Suprapubic skin (tissue), 4 donors: ENCODE data around the gene CAVIN4. TPM values are rescaled to one million over a fixed set of nuclear protein-coding genes. Genes with fewer than 3 reads are reported as not detected.

Experiments
- DNase-seq, 2 donors: peaks; one replicate each; pipeline ENCODE4 v3.0.0-alpha.2; 2019; ENCODE audit warnings: low spot score in 2 of 2
- H3K27ac ChIP-seq: fragments of 200-600 bp; sonication (generic); one replicate; pipeline ENCODE4 v1.5.1; 2019
- H3K27me3 ChIP-seq: fragments of 200-600 bp; sonication (generic); one replicate; pipeline ENCODE4 v1.5.1; 2019
- H3K36me3 ChIP-seq: fragments of 200-600 bp; sonication (generic); one replicate; pipeline ENCODE4 v1.5.1; 2019
- H3K4me1 ChIP-seq: fragments of 200-600 bp; sonication (generic); one replicate; pipeline ENCODE4 v1.5.1; 2019
- H3K4me3 ChIP-seq: fragments of 200-600 bp; sonication (generic); one replicate; pipeline ENCODE4 v1.5.1; 2019; ENCODE audit warnings: mild to moderate bottlenecking
- H3K9me3 ChIP-seq: fragments of 200-600 bp; sonication (generic); one replicate; pipeline ENCODE4 v1.5.1; 2019
- EP300 ChIP-seq: sonication (generic); formaldehyde crosslinking; IDR thresholded peaks from one replicate; pipeline ENCODE4 v1.6.1; 2017; ENCODE audit warnings: antibody characterized with exemption
- POLR2A ChIP-seq, 2 donors: fragments of 450-650 bp; IDR thresholded peaks; one replicate each; pipeline ENCODE4 v1.6.1; 2017; ENCODE audit warnings: antibody characterized with exemption in 2 of 2, mild to moderate bottlenecking in 2 of 2, moderate library complexity in 2 of 2
- POLR2AphosphoS5 ChIP-seq, 3 donors: sonication (generic); formaldehyde crosslinking; IDR thresholded peaks; one replicate each; pipeline ENCODE4 v1.6.1; 2017; ENCODE audit warnings: antibody characterized with exemption in 3 of 3
- WGBS: methylation state at CpG from one replicate; pipeline ENCODE4 v1.1.5; 2018; 5-methylcytosine and 5-hydroxymethylcytosine counted together
- total RNA-seq, 4 donors: library from RNA; depleted of rRNA; stranded (reverse); fragments of >200 nt; gene quantifications; one replicate each; pipeline ENCODE4 v1.1.0, GENCODE V29; 2016
- TF ChIP-seq, protein P1 (sequence below), 2 donors: fragments of 200-600 bp in 1 of 2; fragments of 450-650 bp in 1 of 2; sonication (generic) in 1 of 2; IDR thresholded peaks; one replicate each; pipeline ENCODE4 v1.5.1; 2016 to 2019; ENCODE audit warnings: antibody characterized with exemption in 2 of 2, mild to moderate bottlenecking in 1 of 2, moderate library complexity in 1 of 2

The CAVIN4 gene
- total RNA-seq, 4 donors from 2014 or later: 0.16 TPM; not detected in 3

DNA sequence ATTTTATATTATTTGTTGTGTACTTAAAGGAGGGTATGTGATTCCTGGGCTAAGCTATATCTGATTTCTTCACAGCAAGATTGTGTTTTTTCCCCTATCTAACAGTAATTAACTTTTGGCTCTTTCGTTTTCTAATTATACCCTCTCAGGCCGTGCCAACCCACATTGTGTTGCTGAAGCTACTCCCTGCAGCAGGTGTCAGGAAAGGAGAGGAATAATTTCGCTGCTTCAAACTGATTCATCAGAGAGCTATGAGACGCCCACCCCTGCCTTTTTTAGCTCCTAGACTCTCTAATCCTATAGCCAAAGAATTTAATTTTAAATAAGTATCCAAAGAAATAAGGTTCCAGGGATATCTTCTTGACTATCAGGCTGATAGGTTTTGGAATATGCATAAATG, 3.8 kb downstream of the CAVIN4 start:
- TF ChIP-seq POLR2AphosphoS5 (IDR thresholded peaks at IDR 0.05) (no peak), POLR2A (IDR thresholded peaks at IDR 0.05) (no peak), EP300 (no peak)
- TF ChIP-seq, protein P1, sequence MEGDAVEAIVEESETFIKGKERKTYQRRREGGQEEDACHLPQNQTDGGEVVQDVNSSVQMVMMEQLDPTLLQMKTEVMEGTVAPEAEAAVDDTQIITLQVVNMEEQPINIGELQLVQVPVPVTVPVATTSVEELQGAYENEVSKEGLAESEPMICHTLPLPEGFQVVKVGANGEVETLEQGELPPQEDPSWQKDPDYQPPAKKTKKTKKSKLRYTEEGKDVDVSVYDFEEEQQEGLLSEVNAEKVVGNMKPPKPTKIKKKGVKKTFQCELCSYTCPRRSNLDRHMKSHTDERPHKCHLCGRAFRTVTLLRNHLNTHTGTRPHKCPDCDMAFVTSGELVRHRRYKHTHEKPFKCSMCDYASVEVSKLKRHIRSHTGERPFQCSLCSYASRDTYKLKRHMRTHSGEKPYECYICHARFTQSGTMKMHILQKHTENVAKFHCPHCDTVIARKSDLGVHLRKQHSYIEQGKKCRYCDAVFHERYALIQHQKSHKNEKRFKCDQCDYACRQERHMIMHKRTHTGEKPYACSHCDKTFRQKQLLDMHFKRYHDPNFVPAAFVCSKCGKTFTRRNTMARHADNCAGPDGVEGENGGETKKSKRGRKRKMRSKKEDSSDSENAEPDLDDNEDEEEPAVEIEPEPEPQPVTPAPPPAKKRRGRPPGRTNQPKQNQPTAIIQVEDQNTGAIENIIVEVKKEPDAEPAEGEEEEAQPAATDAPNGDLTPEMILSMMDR (IDR thresholded peaks at IDR 0.05): no peak
- Histone ChIP-seq H3K27me3 (no peaks in the 10 kb centered on the region), H3K4me3 (no peak overlapping the region), H3K36me3 (no peaks in the 10 kb centered on the region), H3K4me1 (no peaks in the 10 kb centered on the region), H3K27ac (no peak overlapping the region), H3K9me3 (no peaks in the 10 kb centered on the region)
- WGBS: 38% methylated on average over 4 of the region's 4 CpGs
- DNase-seq: no peak

- H3K9me3 ChIP-seq: no peaks in the 10 kb centered on the region
- H3K4me1 ChIP-seq: no peaks in the 10 kb centered on the region
- no peak overlapping the region for H3K27ac ChIP-seq
- 93% methylated on average over 5 of the region's 5 CpGs for WGBS
- no peaks in the 10 kb centered on the region for H3K36me3 ChIP-seq
- H3K4me3 ChIP-seq: no peak overlapping the region
- TF ChIP-seq POLR2A (IDR thresholded peaks at IDR 0.05) (no peak), EP300 (no peak), POLR2AphosphoS5 (IDR thresholded peaks at IDR 0.05) (no peak)
- TF ChIP-seq, protein P1 (IDR thresholded peaks at IDR 0.05): no peak
- no peaks in the 10 kb centered on the region for H3K27me3 ChIP-seq
- DNase-seq: no peak
Observed at GRCh38 chr9:100583014-100583802, 5.3 kb downstream of the CAVIN4 start.

GRCh38 chr9:100584951-100585350, 7.1 kb downstream of the CAVIN4 start:
- Histone ChIP-seq H3K27ac (no peak overlapping the region), H3K27me3 (no peaks in the 10 kb centered on the region), H3K9me3 (no peaks in the 10 kb centered on the region), H3K4me3 (no peak overlapping the region), H3K4me1 (no peaks in the 10 kb centered on the region), H3K36me3 (no peaks in the 10 kb centered on the region)
- no peak for DNase-seq
- 95% methylated on average over 4 of the region's 4 CpGs for WGBS
- TF ChIP-seq POLR2AphosphoS5 (IDR thresholded peaks at IDR 0.05) (no peak), POLR2A (IDR thresholded peaks at IDR 0.05) (no peak), EP300 (no peak)
- TF ChIP-seq, protein P1 (IDR thresholded peaks at IDR 0.05): no peak

DNA sequence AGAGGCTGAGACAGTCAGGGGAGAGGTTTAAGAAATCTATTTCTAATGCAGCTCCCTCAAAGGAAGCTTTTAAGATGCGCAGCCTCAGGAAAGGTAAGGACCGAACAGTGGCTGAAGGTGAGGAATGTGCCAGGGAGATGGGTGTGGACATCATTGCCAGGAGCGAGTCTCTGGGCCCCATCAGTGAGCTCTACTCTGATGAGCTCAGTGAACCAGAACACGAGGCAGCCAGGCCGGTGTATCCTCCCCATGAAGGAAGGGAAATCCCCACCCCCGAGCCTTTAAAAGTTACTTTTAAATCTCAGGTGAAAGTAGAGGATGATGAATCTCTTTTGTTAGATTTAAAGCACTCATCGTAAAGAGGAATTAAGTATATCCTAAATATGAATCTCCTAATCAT, 8.2 kb downstream of the CAVIN4 start:
- Histone ChIP-seq H3K27ac (no peak overlapping the region), H3K36me3 (no peaks in the 10 kb centered on the region), H3K9me3 (no peaks in the 10 kb centered on the region), H3K27me3 (no peaks in the 10 kb centered on the region), H3K4me1 (no peaks in the 10 kb centered on the region), H3K4me3 (no peak overlapping the region)
- no peak for DNase-seq
- WGBS: 66% methylated on average over 7 of the region's 7 CpGs
- TF ChIP-seq EP300: no peak

DNA sequence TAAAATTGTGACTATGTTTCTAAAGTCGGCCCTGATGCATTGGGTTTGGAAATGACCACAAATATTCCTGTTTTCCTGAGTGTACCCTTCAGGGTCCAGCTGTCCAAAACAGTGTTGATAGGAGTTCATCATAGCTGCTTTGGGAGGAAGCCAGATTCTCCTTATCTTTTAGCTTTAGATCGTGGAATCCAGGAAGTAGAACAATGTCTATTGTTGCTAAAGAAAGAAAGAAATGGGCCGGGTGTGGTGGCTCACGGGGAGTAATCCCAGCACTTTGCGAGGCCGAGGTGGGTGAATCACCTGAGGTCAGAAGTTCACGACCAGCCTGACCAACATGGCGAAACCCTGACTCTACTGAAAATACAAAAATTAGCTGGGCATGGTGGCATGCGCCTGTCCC, 9.5 kb downstream of the CAVIN4 start:
- Histone ChIP-seq H3K4me1 (no peaks in the 10 kb centered on the region), H3K27me3 (no peaks in the 10 kb centered on the region), H3K36me3 (no peaks in the 10 kb centered on the region), H3K4me3 (no peak overlapping the region), H3K27ac (no peak overlapping the region), H3K9me3 (no peaks in the 10 kb centered on the region)
- DNase-seq: no peak
- no peak for TF ChIP-seq EP300
- TF ChIP-seq POLR2AphosphoS5 (IDR thresholded peaks at IDR 0.05): no peak
- TF ChIP-seq POLR2A (IDR thresholded peaks at IDR 0.05): no peak
- TF ChIP-seq, protein P1 (IDR thresholded peaks at IDR 0.05): no peak
- 84% methylated on average over 8 of the region's 9 CpGs for WGBS

DNA sequence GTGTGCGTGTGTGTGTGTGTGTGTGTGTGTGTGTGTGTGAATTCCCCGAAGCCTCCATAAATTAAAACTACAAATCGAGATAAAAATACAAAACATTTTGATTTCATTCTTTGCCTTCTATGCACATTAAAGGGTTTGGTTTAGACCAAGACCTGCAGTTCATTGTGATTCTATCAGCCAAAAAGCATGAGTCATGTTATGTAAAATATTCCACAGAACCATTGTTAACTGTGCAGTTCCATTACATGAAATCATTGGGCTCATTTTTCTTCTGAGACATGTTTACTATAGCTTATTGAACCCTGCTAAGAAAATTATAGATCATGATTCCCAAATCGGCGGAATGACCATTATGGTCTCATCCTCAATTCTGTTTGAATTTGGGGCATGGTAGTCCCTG, 11.7 kb downstream of the CAVIN4 start:
- no peaks in the 10 kb centered on the region for H3K27me3 ChIP-seq
- WGBS: 68% methylated on average over 5 of the region's 5 CpGs
- no peak overlapping the region for H3K4me3 ChIP-seq
- no peak overlapping the region for H3K27ac ChIP-seq
- H3K36me3 ChIP-seq: no peaks in the 10 kb centered on the region
- no peaks in the 10 kb centered on the region for H3K9me3 ChIP-seq
- DNase-seq: no peak
- H3K4me1 ChIP-seq: no peaks in the 10 kb centered on the region
- TF ChIP-seq, protein P1 (IDR thresholded peaks at IDR 0.05): no peak
- TF ChIP-seq POLR2AphosphoS5 (IDR thresholded peaks at IDR 0.05): no peak
- TF ChIP-seq EP300: no peak
- no peak for TF ChIP-seq POLR2A (IDR thresholded peaks at IDR 0.05)
